ENCODE measurements around the gene MYL6. TPM values are rescaled to one million over a fixed set of nuclear protein-coding genes. Genes with fewer than 3 reads are reported as not detected.
"Not testable (repeated sequence)": the region's sequence is repeated elsewhere in the genome, so short reads cannot be mapped to it uniquely, and the experiment has no call there.

MYL6 gene
- total RNA-seq, 1 experiment from 2014 or later, result 716 TPM

DNA sequence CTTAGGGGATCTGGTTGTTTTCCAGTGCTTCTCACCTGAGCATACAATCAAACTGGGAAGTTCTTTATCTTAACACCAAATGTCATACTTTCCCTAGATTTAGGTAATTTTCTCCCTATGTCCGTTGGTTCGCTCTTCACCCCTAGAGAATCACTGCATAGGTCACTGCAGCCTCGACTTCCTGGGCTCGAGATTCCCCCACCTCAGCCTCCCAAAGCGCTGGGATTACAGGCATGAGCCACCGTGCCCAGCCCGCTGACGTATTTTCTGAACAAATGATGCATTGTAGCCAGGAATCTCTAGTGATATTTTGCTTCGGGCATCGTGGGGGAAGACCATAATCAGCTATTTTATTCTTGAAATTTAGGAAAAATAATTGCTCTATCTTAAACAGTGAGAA, 42.8 kb upstream of the MYL6 start:
- no peaks in the 10 kb centered on the region for H3K9me3 Mint-ChIP-seq (ENCODE audit: unreplicated experiment)
- no peaks in the 10 kb centered on the region for H3K27me3 Mint-ChIP-seq (ENCODE audit: insufficient read depth, unreplicated experiment)
- no TSS peak for BruUV-seq (replicated peaks)
- peak; percentile 33 for DNase-seq (ENCODE audit: unreplicated experiment)
- peak overlapping the region; percentile 100 for H3K27ac Mint-ChIP-seq (ENCODE audit: low read depth, unreplicated experiment)
- TF ChIP-seq, protein P1, sequence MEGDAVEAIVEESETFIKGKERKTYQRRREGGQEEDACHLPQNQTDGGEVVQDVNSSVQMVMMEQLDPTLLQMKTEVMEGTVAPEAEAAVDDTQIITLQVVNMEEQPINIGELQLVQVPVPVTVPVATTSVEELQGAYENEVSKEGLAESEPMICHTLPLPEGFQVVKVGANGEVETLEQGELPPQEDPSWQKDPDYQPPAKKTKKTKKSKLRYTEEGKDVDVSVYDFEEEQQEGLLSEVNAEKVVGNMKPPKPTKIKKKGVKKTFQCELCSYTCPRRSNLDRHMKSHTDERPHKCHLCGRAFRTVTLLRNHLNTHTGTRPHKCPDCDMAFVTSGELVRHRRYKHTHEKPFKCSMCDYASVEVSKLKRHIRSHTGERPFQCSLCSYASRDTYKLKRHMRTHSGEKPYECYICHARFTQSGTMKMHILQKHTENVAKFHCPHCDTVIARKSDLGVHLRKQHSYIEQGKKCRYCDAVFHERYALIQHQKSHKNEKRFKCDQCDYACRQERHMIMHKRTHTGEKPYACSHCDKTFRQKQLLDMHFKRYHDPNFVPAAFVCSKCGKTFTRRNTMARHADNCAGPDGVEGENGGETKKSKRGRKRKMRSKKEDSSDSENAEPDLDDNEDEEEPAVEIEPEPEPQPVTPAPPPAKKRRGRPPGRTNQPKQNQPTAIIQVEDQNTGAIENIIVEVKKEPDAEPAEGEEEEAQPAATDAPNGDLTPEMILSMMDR (IDR thresholded peaks at IDR 0.05; ENCODE audit: unreplicated experiment), result no peak
- H3K4me3 Mint-ChIP-seq (ENCODE audit: unreplicated experiment), result peak overlapping the region; percentile 95
- peaks cover 24% of the 10 kb centered on the region for H3K4me1 Mint-ChIP-seq (ENCODE audit: insufficient read depth, unreplicated experiment)
- H3K36me3 Mint-ChIP-seq (ENCODE audit: insufficient read depth, unreplicated experiment), result peaks cover 71% of the 10 kb centered on the region
- CTCF ChIA-PET, result interaction anchor here (0.6 to 1.7 kb wide), 4 partner anchors 10 to 229 kb away, joined by 3 to 8 read pairs (median 6); no protein-coding TSS in a partner anchor
- intact Hi-C loops (cut with micrococcal nuclease), result loop anchor here (5.0 kb wide), 2 partner anchors 37 to 352 kb away; partner anchors contain the start of genes MYL6B and SPRYD4
- POLR2A ChIA-PET, result interaction anchor here (0.5 to 6.7 kb wide), 23 partner anchors 9 to 557 kb away, joined by 3 to 249 read pairs (median 4); partner anchors contain the start of genes DNAJC14, ERBB3, ESYT1 and MYL6

DNA sequence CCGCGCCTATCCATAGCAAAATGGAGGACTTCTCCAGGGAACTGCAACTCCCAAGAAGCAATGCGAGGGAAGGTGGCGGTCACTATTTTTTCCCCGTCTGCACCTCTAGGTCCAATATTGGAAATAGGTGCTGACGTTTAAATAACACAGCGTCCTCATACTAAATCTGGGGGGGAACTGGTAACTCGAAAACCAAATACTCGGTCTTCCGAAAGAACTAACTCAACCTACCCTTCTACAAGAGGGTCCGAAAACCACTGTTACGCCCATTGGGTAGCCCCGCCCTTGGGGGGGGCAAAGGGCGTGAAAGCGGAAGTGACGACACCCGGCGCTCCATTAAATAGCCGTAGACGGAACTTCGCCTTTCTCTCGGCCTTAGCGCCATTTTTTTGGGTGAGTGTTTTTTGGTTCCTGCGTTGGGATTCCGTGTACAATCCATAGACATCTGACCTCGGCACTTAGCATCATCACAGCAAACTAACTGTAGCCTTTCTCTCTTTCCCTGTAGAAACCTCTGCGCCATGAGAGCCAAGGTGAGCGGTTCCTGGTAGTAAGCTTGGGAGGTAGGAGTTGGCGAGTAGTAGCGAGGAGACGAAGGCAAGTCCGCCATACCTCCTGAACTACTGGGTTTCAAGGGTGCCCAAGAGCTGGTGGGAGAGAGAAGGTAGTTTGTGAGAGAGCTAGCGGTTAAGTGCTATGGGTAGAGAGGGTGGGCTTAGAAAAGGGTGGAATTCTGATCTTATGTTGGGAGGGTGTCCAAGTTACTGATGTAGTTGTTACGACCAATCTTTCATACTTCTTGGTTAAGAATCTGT, 41.7 kb upstream of the MYL6 start, which contains the start of gene RPL41:
Gene RPL41, plus strand, starts transcription at position 367 of the 815 bp plus-strand sequence.
- Mint-ChIP-seq H3K9me3 (ENCODE audit: unreplicated experiment) (no peaks in the 10 kb centered on the region), H3K4me3 (ENCODE audit: unreplicated experiment) (peak within 1 kb of the TSS; percentile 95), H3K4me1 (ENCODE audit: insufficient read depth, unreplicated experiment) (peaks cover 18% of the 10 kb centered on the region), H3K27me3 (ENCODE audit: insufficient read depth, unreplicated experiment) (no peaks in the 10 kb centered on the region), H3K36me3 (ENCODE audit: insufficient read depth, unreplicated experiment) (peaks cover 59% of the 10 kb centered on the region), H3K27ac (ENCODE audit: low read depth, unreplicated experiment) (peak within 1 kb of the TSS; percentile 100)
- no TSS peak for BruUV-seq (replicated peaks)
- intact Hi-C loops (cut with micrococcal nuclease), result loop anchor here (1.0 to 5.0 kb wide), 5 partner anchors 36 to 351 kb away; partner anchors contain the start of genes MYL6B, SPRYD4 and SUOX
- DNase-seq (ENCODE audit: unreplicated experiment), result peak; percentile 96
- ChIA-PET POLR2A (interaction anchor here (0.6 to 6.7 kb wide), 34 partner anchors 10 to 971 kb away, joined by 3 to 249 read pairs (median 5); partner anchors contain the start of genes CNPY2, DNAJC14, ERBB3 and ESYT1), CTCF (interaction anchor here (0.7 to 3.8 kb wide), 10 partner anchors 8 to 152 kb away, joined by 3 to 57 read pairs (median 6); partner anchors contain the start of genes ANKRD52, PA2G4 and SMARCC2)
- TF ChIP-seq, protein P1 (IDR thresholded peaks at IDR 0.05; ENCODE audit: unreplicated experiment), result no peak

DNA sequence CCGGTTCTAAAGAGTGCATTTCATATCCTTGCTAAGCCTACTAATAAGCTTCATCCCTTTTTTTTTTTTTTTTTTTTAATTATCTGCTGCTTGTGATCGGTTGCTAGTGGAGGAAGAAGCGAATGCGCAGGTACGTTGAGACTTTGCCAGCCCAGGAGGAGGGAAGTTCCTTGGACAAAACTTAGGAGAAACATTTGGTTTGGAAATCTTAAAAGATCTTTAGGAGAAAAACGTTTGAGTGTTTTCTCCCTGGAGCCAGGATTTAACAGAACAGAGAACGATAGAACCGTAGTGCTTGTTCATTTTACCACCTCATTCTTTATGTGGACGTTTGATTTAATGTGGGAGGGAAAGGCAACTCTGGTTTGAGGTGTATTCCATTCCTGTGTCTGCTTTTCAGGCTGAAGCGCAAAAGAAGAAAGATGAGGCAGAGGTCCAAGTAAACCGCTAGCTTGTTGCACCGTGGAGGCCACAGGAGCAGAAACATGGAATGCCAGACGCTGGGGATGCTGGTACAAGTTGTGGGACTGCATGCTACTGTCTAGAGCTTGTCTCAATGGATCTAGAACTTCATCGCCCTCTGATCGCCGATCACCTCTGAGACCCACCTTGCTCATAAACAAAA, 41.0 kb upstream of the MYL6 start:
- BruUV-seq (replicated peaks), result TSS peak; percentile 91
- peaks cover 52% of the 10 kb centered on the region for H3K36me3 Mint-ChIP-seq (ENCODE audit: insufficient read depth, unreplicated experiment)

More for the DNA sequence above, 41.0 kb upstream of the MYL6 start:
- not testable (repeated sequence) for H3K27me3 Mint-ChIP-seq (ENCODE audit: insufficient read depth, unreplicated experiment); H3K9me3 Mint-ChIP-seq (ENCODE audit: unreplicated experiment); DNase-seq (ENCODE audit: unreplicated experiment)
- Mint-ChIP-seq H3K4me1 (ENCODE audit: insufficient read depth, unreplicated experiment) (peaks cover 18% of the 10 kb centered on the region), H3K4me3 (ENCODE audit: unreplicated experiment) (peak overlapping the region; percentile 95), H3K27ac (ENCODE audit: low read depth, unreplicated experiment) (peak overlapping the region; percentile 100)
- ChIA-PET CTCF (interaction anchor here (0.6 to 3.8 kb wide), 13 partner anchors 7 to 1237 kb away, joined by 3 to 57 read pairs (median 5); partner anchors contain the start of genes ANKRD52, ESYT1, PA2G4 and RNF41), POLR2A (interaction anchor here (0.6 to 6.7 kb wide), 36 partner anchors 11 to 971 kb away, joined by 3 to 249 read pairs (median 6); partner anchors contain the start of genes ANKRD52, CNPY2, DNAJC14 and ERBB3)
- intact Hi-C loops (cut with micrococcal nuclease), result loop anchor here (2.0 to 5.0 kb wide), 3 partner anchors 35 to 350 kb away; partner anchors contain the start of genes MYL6B, SPRYD4 and SUOX

Data from MCF 10A (cell line).